ENCODE measurements around the gene AP2A1.

GRCh38 chr19:49767967-49768581, 1.3 kb downstream of the AP2A1 start:
- TF ChIP-seq, protein P1, sequence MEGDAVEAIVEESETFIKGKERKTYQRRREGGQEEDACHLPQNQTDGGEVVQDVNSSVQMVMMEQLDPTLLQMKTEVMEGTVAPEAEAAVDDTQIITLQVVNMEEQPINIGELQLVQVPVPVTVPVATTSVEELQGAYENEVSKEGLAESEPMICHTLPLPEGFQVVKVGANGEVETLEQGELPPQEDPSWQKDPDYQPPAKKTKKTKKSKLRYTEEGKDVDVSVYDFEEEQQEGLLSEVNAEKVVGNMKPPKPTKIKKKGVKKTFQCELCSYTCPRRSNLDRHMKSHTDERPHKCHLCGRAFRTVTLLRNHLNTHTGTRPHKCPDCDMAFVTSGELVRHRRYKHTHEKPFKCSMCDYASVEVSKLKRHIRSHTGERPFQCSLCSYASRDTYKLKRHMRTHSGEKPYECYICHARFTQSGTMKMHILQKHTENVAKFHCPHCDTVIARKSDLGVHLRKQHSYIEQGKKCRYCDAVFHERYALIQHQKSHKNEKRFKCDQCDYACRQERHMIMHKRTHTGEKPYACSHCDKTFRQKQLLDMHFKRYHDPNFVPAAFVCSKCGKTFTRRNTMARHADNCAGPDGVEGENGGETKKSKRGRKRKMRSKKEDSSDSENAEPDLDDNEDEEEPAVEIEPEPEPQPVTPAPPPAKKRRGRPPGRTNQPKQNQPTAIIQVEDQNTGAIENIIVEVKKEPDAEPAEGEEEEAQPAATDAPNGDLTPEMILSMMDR (IDR thresholded peaks at IDR 0.05) = no peak
- TF ChIP-seq POLR2A (IDR thresholded peaks at IDR 0.05) = no peak

Data from right lobe of liver (tissue), 4 donors.